Measurements from ENCODE around the gene LRRN2. TPM values are rescaled to one million over a fixed set of nuclear protein-coding genes. Genes with fewer than 3 reads are reported as not detected.

LRRN2 gene
- total and polyA plus RNA-seq, 9 of the 15 experiments (the other 6 are each of a cell fraction or from before 2014, with no cell fraction given): 0.05 TPM; not detected in 8

GRCh38 chr1:204612326-204612725 is 73.2 kb downstream of the LRRN2 start:
- Histone ChIP-seq H3K9ac (ENCODE audit: insufficient read depth in 1 of 2, low read depth in 2 of 2, low read length in 2 of 2) (no peak overlapping the region), H3K27me3 (ENCODE audit: control insufficient read depth in 2 of 2, insufficient read depth in 2 of 2, low read length in 2 of 2) (peaks cover 54 to 74% of the 10 kb centered on the region in 2 experiments), H3K27ac (ENCODE audit: extremely low read depth, low read depth, low read length) (no peak overlapping the region), H3K4me3 (no peak overlapping the region), H3K9me3 (replicated peaks; ENCODE audit: control insufficient read depth, insufficient read depth, low read depth, low read length) (no peaks in the 10 kb centered on the region), H3K36me3 (ENCODE audit: control insufficient read depth, insufficient read depth, low read length) (no peaks in the 10 kb centered on the region), H3K79me2 (ENCODE audit: control insufficient read depth, insufficient read depth, low read length) (no peaks in the 10 kb centered on the region), H3K9me1 (ENCODE audit: control insufficient read depth, insufficient read depth, low read length) (no peaks in the 10 kb centered on the region), H4K20me1 (replicated peaks; ENCODE audit: control insufficient read depth, insufficient read depth, low read length) (no peaks in the 10 kb centered on the region), H2AFZ (ENCODE audit: low read depth, low read length) (no peak overlapping the region), H3K4me1 (replicated peaks in 1 of 2; ENCODE audit: control insufficient read depth in 2 of 2, insufficient read depth in 2 of 2, low read length in 2 of 2) (no peaks in the 10 kb centered on the region), H3K4me2 (ENCODE audit: insufficient read depth, low read length) (no peak overlapping the region)
- 8% methylated on average over 3 of the region's 3 CpGs for WGBS (ENCODE audit: insufficient coverage, low coverage, missing lambda C conversion rate)
- peak; percentile 29 for FAIRE-seq
- TF ChIP-seq PBX2 (CRISPR knock-in tag; IDR thresholded peaks at IDR 0.05; ENCODE audit: low read depth) (no peak), PBX2 (tag; conservative IDR thresholded peaks at IDR 0.05; ENCODE audit: low read depth) (0 out of 2 replicates have a peak, but pooled peaks have one; percentile 23), MECOM (CRISPR knock-in tag; IDR thresholded peaks at IDR 0.05) (0 out of 2 replicates have a peak, but pooled peaks have one; percentile 24), MEIS2 (IDR thresholded peaks at IDR 0.05; ENCODE audit: partially characterized antibody) (peak; percentile 46), MNT (conservative IDR thresholded peaks at IDR 0.05) (no peak), POU5F1 (IDR thresholded peaks at IDR 0.05; ENCODE audit: borderline replicate concordance, low read depth, low read length, partially characterized antibody) (no peak), CTBP1 (IDR thresholded peaks at IDR 0.05; ENCODE audit: borderline replicate concordance) (peak; percentile 60; the same call in 1 of the 2 replicates)
- in situ Hi-C loops (cut with MboI): no loop called here
- BruUV-seq (replicated peaks): no TSS peak
- no peak for DNase-seq (ENCODE audit: extremely low read depth in 1 of 4, low spot score in 3 of 4)
- POLR2A ChIA-PET: no interaction called here
- intact Hi-C loops (cut with micrococcal nuclease): no loop called here
- no peak for ATAC-seq
- CTCF ChIA-PET (ENCODE audit: low intra/inter-chr PET ratio): no interaction called here

Measured in K562 (cell line).